DMS 273 (cell line): ENCODE data around the gene HSCB.
"Not testable (repeated sequence)": the region's sequence is repeated elsewhere in the genome, so short reads cannot be mapped to it uniquely, and the experiment has no call there.

Experiments
- DNase-seq: peaks from one replicate; lab custom pipeline; 2025; ENCODE audit not compliant: unreplicated experiment; lab: John Stamatoyannopoulos, UW

HSCB gene

GRCh38 chr22:28791124-28791523 lies 49.3 kb downstream of the HSCB start:
- DNase-seq, result no peak

DNA sequence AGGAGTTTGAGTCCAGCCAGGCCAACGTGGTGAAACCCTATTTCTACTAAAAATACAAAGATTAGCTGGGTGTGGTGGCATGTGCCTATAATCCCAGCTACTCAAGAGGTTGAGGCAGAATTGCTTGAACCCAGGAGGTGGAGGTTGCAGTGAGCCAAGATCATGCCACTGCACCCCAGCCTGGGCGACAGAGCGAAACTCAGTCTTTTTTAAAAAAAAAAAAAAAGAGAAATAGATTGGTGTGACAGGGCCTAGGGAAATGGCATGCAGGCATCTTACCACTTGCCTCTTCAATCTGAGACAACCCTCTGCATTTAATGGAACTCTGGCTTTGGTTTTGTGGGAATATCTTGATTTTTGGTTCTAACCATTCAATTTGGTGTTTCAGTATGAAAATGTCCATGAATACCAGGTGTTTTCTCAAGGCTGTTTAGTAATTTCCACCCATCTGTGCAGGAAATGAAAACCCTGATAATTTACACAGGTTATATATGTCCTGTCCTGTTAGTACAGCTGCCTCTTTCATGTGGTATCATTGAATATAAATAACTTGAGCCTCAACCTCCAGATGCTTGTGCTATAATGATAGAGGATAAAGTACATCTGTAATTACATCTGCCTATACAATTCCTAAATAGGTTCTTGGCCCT lies 50.1 kb downstream of the HSCB start:
- DNase-seq, result peak; percentile 48

GRCh38 chr22:28792491-28793383 lies 50.9 kb downstream of the HSCB start:
- no peak for DNase-seq

DNA sequence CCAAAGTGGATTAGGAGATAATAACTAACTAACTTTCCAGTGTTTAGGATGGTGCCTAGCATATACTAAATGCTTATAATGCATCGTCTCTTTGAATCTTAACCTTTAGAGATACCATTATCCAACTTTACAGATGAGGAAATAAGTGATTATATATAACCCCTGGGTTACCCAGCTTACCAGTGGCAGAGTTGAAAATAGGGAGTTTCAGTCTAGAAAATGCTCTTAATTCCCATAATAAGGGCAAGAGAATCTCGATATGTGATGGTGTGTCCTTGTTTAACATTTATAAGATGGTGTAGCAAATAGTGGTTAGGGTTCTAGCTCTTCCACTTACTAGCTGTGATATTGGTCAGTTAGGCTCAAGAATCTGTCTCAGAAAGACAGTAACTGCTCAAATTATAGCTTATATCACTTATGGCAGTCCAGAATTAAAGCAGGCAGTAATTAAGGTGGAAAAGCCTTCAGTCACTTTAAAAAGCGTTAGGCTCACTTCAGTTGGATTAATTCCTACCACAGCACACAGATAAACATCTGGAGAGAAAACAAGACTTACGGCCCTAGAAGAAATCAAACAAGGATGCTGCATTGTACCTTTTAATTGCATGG lies 52.2 kb downstream of the HSCB start:
- DNase-seq, result no peak

- no peak for DNase-seq
These were observed 53.3 kb downstream of the HSCB start for GRCh38 chr22:28795071-28795693.

- DNase-seq, result no peak
These were observed 54.4 kb downstream of the HSCB start for GRCh38 chr22:28795932-28796856.

GRCh38 chr22:28798810-28799605 lies 57.2 kb downstream of the HSCB start:
- DNase-seq, result peak; percentile 62

GRCh38 chr22:28799606-28800307 lies 57.9 kb downstream of the HSCB start:
- peak; percentile 55 for DNase-seq

GRCh38 chr22:28800308-28801041 lies 58.6 kb downstream of the HSCB start, which contains the start of gene XBP1:
XBP1 (minus strand) TSS chr22:28800569.
- peak; percentile 94 for DNase-seq

- peak; percentile 19 for DNase-seq
These were observed 60.2 kb downstream of the HSCB start for GRCh38 chr22:28801845-28802594.

DNA sequence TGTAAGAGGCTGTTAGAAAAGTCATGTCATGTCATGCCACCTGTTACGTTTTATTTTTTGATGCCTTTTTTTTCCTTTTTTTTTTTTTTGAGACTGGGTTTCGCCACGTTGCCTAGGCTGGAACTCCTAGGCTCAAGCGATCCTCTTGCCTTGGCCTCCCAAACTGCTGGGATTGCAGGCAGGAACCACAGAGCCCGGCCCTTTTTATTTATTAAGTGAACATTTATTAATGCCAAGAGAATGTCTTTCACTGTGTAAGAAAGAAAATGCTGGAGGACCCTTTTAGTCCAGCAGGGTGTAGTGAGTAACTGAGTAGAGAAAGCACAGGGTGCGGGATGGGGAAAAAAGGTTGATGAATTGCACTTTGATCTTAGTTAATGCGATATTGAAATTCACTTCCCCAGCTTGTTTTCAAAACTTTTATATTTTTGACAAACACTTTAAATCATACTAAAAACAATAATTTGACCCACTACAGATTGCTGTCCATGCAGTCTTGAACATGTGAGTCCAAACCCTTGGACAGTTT lies 60.8 kb downstream of the HSCB start:
- DNase-seq, result peak; percentile 27

DNA sequence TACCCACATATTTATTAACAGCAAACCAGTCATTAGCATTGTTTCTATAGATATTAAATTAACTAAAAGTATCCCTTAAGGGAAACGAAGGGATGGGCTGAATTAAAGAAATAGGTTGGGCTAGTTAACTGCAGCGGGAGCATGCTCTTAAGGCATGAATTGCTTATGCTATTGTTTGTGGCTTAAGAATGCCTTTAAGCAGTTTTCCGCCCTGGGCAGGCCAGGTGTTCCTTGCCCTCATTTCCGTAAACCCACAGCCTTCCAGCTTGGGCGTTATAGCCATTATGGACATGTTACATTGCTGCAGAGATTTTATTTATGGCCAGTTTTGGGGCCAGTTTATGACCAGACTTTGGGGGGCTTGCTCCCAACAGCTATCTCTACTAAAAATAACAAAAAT lies 63.6 kb downstream of the HSCB start:
- not testable (repeated sequence) for DNase-seq
